Kidney (tissue), 14 donors: ENCODE data around the gene KCNC1. TPM values are rescaled to one million over a fixed set of nuclear protein-coding genes. Genes with fewer than 3 reads are reported as not detected.

Experiments used
- DNase-seq, 5 donors: peaks; one replicate each; pipeline ENCODE4 v3.0.0-alpha.2; 2013 to 2020
- FAIRE-seq: peaks from 2 replicates; lab custom pipeline; 2012; peaks lifted over from hg19 to GRCh38; lab: Jason Lieb, UNC
- H3K27ac ChIP-seq, 2 donors: one replicate each; pipeline ENCODE4 v1.7.0; 2013; ENCODE audit warnings: low read depth in 2 of 2, low read length in 2 of 2, inconsistent platforms in 1 of 2
- H3K27me3 ChIP-seq: one replicate; pipeline ENCODE4 v1.7.1; 2013; ENCODE audit warnings: low read length, inconsistent platforms; ENCODE audit not compliant: control insufficient read depth, insufficient read depth
- H3K36me3 ChIP-seq, 3 donors: one replicate each; pipeline versions ENCODE4 v1.7.0 to v1.7.1; 2013; ENCODE audit warnings: low read length in 3 of 3, control low read depth in 1 of 3, inconsistent platforms in 1 of 3; ENCODE audit not compliant: insufficient read depth in 3 of 3, control insufficient read depth in 2 of 3
- H3K4me1 ChIP-seq, 3 donors: one replicate each; pipeline versions ENCODE4 v1.7.0 to v1.7.1; 2013; ENCODE audit warnings: low read length in 3 of 3, inconsistent platforms in 1 of 3, low read depth in 1 of 3; ENCODE audit not compliant: control insufficient read depth in 2 of 3, insufficient read depth in 2 of 3
- H3K4me3 ChIP-seq, 3 donors: one replicate each; pipeline versions ENCODE4 v1.7.0 to v1.8.1; 2013; ENCODE audit warnings: low read length in 3 of 3, control low read depth in 1 of 3, inconsistent platforms in 1 of 3
- H3K9ac ChIP-seq, 3 donors: one replicate each; pipeline versions ENCODE4 v1.7.0 to v1.7.1; 2013; ENCODE audit warnings: low read length in 3 of 3, control low read depth in 1 of 3, inconsistent platforms in 1 of 3
- H3K9me3 ChIP-seq, 3 donors: one replicate each; pipeline versions ENCODE4 v1.7.0 to v1.7.1; 2013; ENCODE audit warnings: low read length in 3 of 3, control low read depth in 1 of 3, inconsistent platforms in 1 of 3; ENCODE audit not compliant: control insufficient read depth in 2 of 3, insufficient read depth in 1 of 3
- CTCF ChIP-seq: IDR thresholded peaks from 3 replicates; pipeline ENCODE4 v1.5.1; 2012; ENCODE audit warnings: mild to moderate bottlenecking, moderate library complexity, borderline replicate concordance; ENCODE audit not compliant: insufficient read depth; ENCODE audit errors: extremely low read depth
- intact Hi-C: fragments of 100-400 bp; cut with DNase I; formaldehyde crosslinking; loops from one replicate; pipeline ENCODE4 v1.11.1; 2022
- polyA plus RNA-seq: library from polyadenylated mRNA; stranded (reverse); fragments of 350-450 nt; fragmentation: Illumina TruSeq; extraction: RNeasy Lipid Tissue Mini Kit (QIAGEN cat#74804); gene quantifications from one replicate; pipeline ENCODE4 v1.2.3, GENCODE V29; 2014; ENCODE audit warnings: low read depth, low replicate concordance; ENCODE audit not compliant: insufficient read depth
- total RNA-seq: library from RNA; stranded (reverse); fragmentation: NEBNext Ultra II Directional; extraction: Animal tissue kit (Norgen Biotek cat#: 25700); gene quantifications from one replicate; pipeline ENCODE4 v1.2.1, GENCODE V29; 2021
- donor health status: control.
- donor health status: control.
- donor health status: control.
- donor health status: control.
- donor health status: control.
- donor health status: DM: yes; HTN: yes; CAD: no.
- donor health status: Normal renal cell carcinoma (clear cell type).

Gene KCNC1
- total and polyA plus RNA-seq, 2 donors from 2014 or later, result 0.03 TPM; not detected in 1

GRCh38 chr11:17734986-17735817 is 621 bp downstream of the KCNC1 start:
- peak; percentile 88 to 95 (median 90) for DNase-seq
- intact Hi-C loops, result loop anchor here (5.0 kb wide), 1 partner anchor 242 kb away; no protein-coding TSS in a partner anchor
- no peak for FAIRE-seq
- peaks cover 22% of the 10 kb centered on the region for H3K27me3 ChIP-seq
- no peak overlapping the region for H3K9ac ChIP-seq
- H3K4me3 ChIP-seq, result peak overlapping the region in 1 of 3 donors; percentile 44
- no peaks in the 10 kb centered on the region for H3K9me3 ChIP-seq
- no peaks in the 10 kb centered on the region for H3K36me3 ChIP-seq
- no peak overlapping the region for H3K27ac ChIP-seq
- no peak for TF ChIP-seq CTCF
- H3K4me1 ChIP-seq, result peaks cover 0 to 2% (median 0%) of the 10 kb centered on the region in 3 donors

- DNase-seq (peak in 3 of 5 donors; percentile 36 to 72 (median 64)), FAIRE-seq (no peak)
- peaks cover 0 to 2% (median 0%) of the 10 kb centered on the region in 3 donors for H3K4me1 ChIP-seq
- peaks cover 22% of the 10 kb centered on the region for H3K27me3 ChIP-seq
- no peak overlapping the region for H3K27ac ChIP-seq
- no peaks in the 10 kb centered on the region for H3K9me3 ChIP-seq
- TF ChIP-seq CTCF, result no peak
- H3K36me3 ChIP-seq, result no peaks in the 10 kb centered on the region
- intact Hi-C loops, result no loop called here
- H3K9ac ChIP-seq, result no peak overlapping the region
- H3K4me3 ChIP-seq, result no peak overlapping the region
These were observed 1.4 kb downstream of the KCNC1 start for GRCh38 chr11:17735818-17736578.

- intact Hi-C loops, result no loop called here
- peaks cover 0 to 2% (median 0%) of the 10 kb centered on the region in 3 donors for H3K4me1 ChIP-seq
- H3K36me3 ChIP-seq, result no peaks in the 10 kb centered on the region
- H3K9ac ChIP-seq, result no peak overlapping the region
- no peaks in the 10 kb centered on the region for H3K9me3 ChIP-seq
- no peak overlapping the region for H3K27ac ChIP-seq
- no peak for FAIRE-seq
- no peak for TF ChIP-seq CTCF
- DNase-seq, result peak in 1 of 5 donors; percentile 56
- H3K27me3 ChIP-seq, result peaks cover 22% of the 10 kb centered on the region
- H3K4me3 ChIP-seq, result no peak overlapping the region
These were observed 2.0 kb downstream of the KCNC1 start for GRCh38 chr11:17736579-17736893.
